ENCODE results near the gene IVNS1ABP. TPM values are rescaled to one million over a fixed set of nuclear protein-coding genes. Genes with fewer than 3 reads are reported as not detected.

IVNS1ABP gene
- total and polyA plus RNA-seq, 8 donors: 19.3 to 297 (median 54.1) TPM

- intact Hi-C loops (cut with DNase I; ENCODE audit: low total_unique reads): no loop called here
- Histone ChIP-seq H3K36me3 (no peaks in the 10 kb centered on the region), H3K9me3 (no peaks in the 10 kb centered on the region), H3K4me1 (no peaks in the 10 kb centered on the region), H3K4me3 (no peak overlapping the region), H3K27me3 (no peaks in the 10 kb centered on the region), H3K27ac (no peak overlapping the region)
- WGBS, 5 donors: 86 to 100% (median 100%) methylated on average over 1 of the region's 1 CpG
- DNase-seq: no peak
- TF ChIP-seq POLR2AphosphoS5 (IDR thresholded peaks at IDR 0.05) (no peak), POLR2A (IDR thresholded peaks at IDR 0.05) (no peak), EP300 (IDR thresholded peaks at IDR 0.05) (no peak), CTCF (IDR thresholded peaks at IDR 0.05) (no peak)
Measured at GRCh38 chr1:185348296-185348695, 31.3 kb upstream of the IVNS1ABP start.

DNA sequence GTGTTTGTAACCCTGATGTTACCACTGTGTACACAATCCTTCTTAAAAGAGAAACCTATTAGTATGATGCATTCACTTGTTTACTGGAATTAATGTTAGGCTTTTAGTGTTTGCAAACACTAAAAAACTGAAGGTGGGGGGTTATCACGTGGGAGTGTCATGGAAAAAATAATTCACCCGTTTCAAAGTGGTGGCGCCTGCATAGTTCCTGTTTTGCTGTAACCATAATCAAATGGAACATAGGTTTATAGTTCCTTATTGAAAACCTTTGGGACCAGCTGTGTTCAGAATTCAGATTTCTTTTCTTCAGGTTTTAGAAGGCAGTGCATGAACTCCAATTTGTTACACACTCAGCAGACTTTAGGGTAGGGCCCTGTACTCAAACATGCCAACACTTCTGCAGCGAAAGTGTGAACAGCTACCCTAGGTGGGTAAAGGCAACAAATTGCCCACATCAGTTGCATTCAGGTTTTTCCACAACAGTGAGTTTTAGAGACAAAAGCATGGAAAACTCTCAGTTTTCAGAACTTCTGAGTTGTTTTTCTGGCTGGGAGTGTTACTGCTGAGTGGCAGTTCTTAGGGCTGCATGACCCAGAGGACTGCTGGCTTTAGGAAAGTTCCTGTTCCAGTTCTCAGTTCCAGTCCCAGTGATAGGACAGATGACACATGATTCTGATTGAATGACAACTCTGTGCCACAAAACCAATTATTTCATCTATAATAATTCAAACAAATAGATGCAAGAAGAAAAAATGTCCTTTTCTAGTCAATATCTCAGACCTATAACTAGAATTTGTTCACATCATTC lies 29.1 kb upstream of the IVNS1ABP start:
- TF ChIP-seq POLR2AphosphoS5 (IDR thresholded peaks at IDR 0.05): no peak
- no peak for TF ChIP-seq CTCF (IDR thresholded peaks at IDR 0.05)
- no peak for TF ChIP-seq EP300 (IDR thresholded peaks at IDR 0.05)
- no peak for TF ChIP-seq POLR2A (IDR thresholded peaks at IDR 0.05)
- intact Hi-C loops (cut with DNase I; ENCODE audit: low total_unique reads): no loop called here
- WGBS, 5 donors: 50 to 64% (median 59%) methylated on average over 4 of the region's 4 CpGs

DNA sequence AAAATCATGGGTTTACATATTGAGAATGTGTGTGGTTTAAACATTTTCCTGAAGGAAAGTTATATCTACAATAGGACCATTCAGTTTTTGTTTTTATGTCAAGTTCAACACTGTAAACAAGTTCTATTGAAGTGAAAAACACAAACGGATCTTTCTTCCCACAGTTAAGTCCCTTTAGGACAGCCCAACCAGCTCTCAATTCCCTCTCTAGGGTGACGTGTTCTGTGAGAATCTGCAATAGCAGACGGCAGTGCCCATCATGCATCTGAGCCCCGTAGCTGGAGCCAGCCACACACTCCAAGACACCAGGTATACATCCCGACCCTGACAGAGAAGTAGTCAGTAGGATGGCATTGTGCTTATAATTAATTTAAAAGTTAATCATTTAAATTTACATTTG lies 26.3 kb upstream of the IVNS1ABP start:
- H3K27ac ChIP-seq: no peak overlapping the region
- peaks cover 0 to 15% (median 0%) of the 10 kb centered on the region in 4 donors for H3K4me1 ChIP-seq
- TF ChIP-seq POLR2AphosphoS5 (IDR thresholded peaks at IDR 0.05): no peak
- no peak for TF ChIP-seq POLR2A (IDR thresholded peaks at IDR 0.05)
- no peak for TF ChIP-seq EP300 (IDR thresholded peaks at IDR 0.05)
- TF ChIP-seq CTCF (IDR thresholded peaks at IDR 0.05): no peak
- intact Hi-C loops (cut with DNase I; ENCODE audit: low total_unique reads): no loop called here
- no peaks in the 10 kb centered on the region for H3K36me3 ChIP-seq
- no peaks in the 10 kb centered on the region for H3K27me3 ChIP-seq
- H3K4me3 ChIP-seq: no peak overlapping the region
- H3K9me3 ChIP-seq: no peaks in the 10 kb centered on the region
- WGBS, 5 donors: 79 to 83% (median 82%) methylated on average over 5 of the region's 5 CpGs
- DNase-seq: no peak

More for the DNA sequence above, 29.1 kb upstream of the IVNS1ABP start:
- H3K27me3 ChIP-seq: no peaks in the 10 kb centered on the region
- no peak overlapping the region for H3K4me3 ChIP-seq
- peak in 1 of 2 donors; percentile 28 for DNase-seq
- H3K27ac ChIP-seq: peak overlapping the region in 2 of 5 donors; percentile 21 to 32
- H3K4me1 ChIP-seq: peaks cover 0 to 3% (median 0%) of the 10 kb centered on the region in 4 donors
- H3K36me3 ChIP-seq: no peaks in the 10 kb centered on the region
- H3K9me3 ChIP-seq: no peaks in the 10 kb centered on the region

GRCh38 chr1:185342672-185343259 lies 25.7 kb upstream of the IVNS1ABP start:
- Histone ChIP-seq H3K9me3 (no peaks in the 10 kb centered on the region), H3K4me3 (no peak overlapping the region), H3K27ac (no peak overlapping the region), H3K36me3 (no peaks in the 10 kb centered on the region), H3K27me3 (no peaks in the 10 kb centered on the region), H3K4me1 (peaks cover 0 to 15% (median 0%) of the 10 kb centered on the region in 4 donors)
- TF ChIP-seq POLR2A (IDR thresholded peaks at IDR 0.05) (no peak), POLR2AphosphoS5 (IDR thresholded peaks at IDR 0.05) (no peak)
- WGBS, 5 donors: 45 to 68% (median 55%) methylated on average over 3 of the region's 3 CpGs
- intact Hi-C loops (cut with DNase I; ENCODE audit: low total_unique reads): no loop called here
- no peak for DNase-seq

All from stomach (tissue), 9 donors.